Ascending aorta (tissue), 2 donors: ENCODE results near the gene ZSCAN12. TPM values are rescaled to one million over a fixed set of nuclear protein-coding genes. Genes with fewer than 3 reads are reported as not detected.
"Not testable (repeated sequence)": the region's sequence is repeated elsewhere in the genome, so short reads cannot be mapped to it uniquely, and the experiment has no call there.

Source experiments
- DNase-seq, 2 donors: peaks; one replicate each; pipeline ENCODE4 v3.0.0-alpha.2; 2019; ENCODE audit warnings: low spot score in 2 of 2
- H3K27ac ChIP-seq, 2 donors: fragments of 200-600 bp; sonication (generic); one replicate each; pipeline ENCODE4 v1.5.1; 2016 to 2017; ENCODE audit warnings: mild to moderate bottlenecking in 1 of 2
- H3K27me3 ChIP-seq: fragments of 200-600 bp; sonication (generic); one replicate; pipeline ENCODE4 v1.5.1; 2017
- H3K36me3 ChIP-seq, 2 donors: fragments of 200-600 bp; sonication (generic); one replicate each; pipeline ENCODE4 v1.5.1; 2016
- H3K4me1 ChIP-seq, 2 donors: fragments of 200-600 bp; sonication (generic); one replicate each; pipeline ENCODE4 v1.5.1; 2016 to 2017; ENCODE audit warnings: mild to moderate bottlenecking in 1 of 2
- H3K4me3 ChIP-seq, 2 donors: fragments of 200-600 bp; sonication (generic); one replicate each; pipeline ENCODE4 v1.5.1; 2016 to 2017; ENCODE audit warnings: mild to moderate bottlenecking in 1 of 2
- H3K9me3 ChIP-seq, 2 donors: fragments of 200-600 bp; sonication (generic); one replicate each; pipeline ENCODE4 v1.5.1; 2016
- CTCF ChIP-seq, 3 experiments: fragments of 200-600 bp in 2 of 3; fragments of 450-650 bp in 1 of 3; sonication (generic) in 2 of 3; IDR thresholded peaks; one replicate each; pipeline ENCODE4 v1.5.1; 2016 to 2019; ENCODE audit warnings: antibody characterized with exemption in 3 of 3, mild to moderate bottlenecking in 1 of 3, moderate library complexity in 1 of 3
- intact Hi-C: fragments of 100-400 bp; cut with DNase I; formaldehyde crosslinking; loops from one replicate; pipeline ENCODE4 v1.15.1; 2023
- total RNA-seq: library from RNA; depleted of rRNA; stranded (reverse); fragments of >200 nt; gene quantifications from one replicate; pipeline ENCODE4 v1.1.0, GENCODE V29; 2016

Gene ZSCAN12
- total RNA-seq, 1 donor from 2014 or later, result 5.3 TPM

- no peak for TF ChIP-seq CTCF (IDR thresholded peaks at IDR 0.05)
- intact Hi-C loops, result no loop called here
- Histone ChIP-seq H3K4me3 (no peak overlapping the region), H3K36me3 (peaks cover 6 to 16% of the 10 kb centered on the region in 2 donors), H3K9me3 (no peaks in the 10 kb centered on the region), H3K27ac (no peak overlapping the region), H3K4me1 (no peaks in the 10 kb centered on the region), H3K27me3 (no peaks in the 10 kb centered on the region)
- DNase-seq, result no peak
These were observed 29.1 kb downstream of the ZSCAN12 start for GRCh38 chr6:28370440-28370839.

GRCh38 chr6:28369463-28369862, 30.1 kb downstream of the ZSCAN12 start:
- no peaks in the 10 kb centered on the region for H3K4me1 ChIP-seq
- H3K27me3 ChIP-seq, result no peaks in the 10 kb centered on the region
- H3K9me3 ChIP-seq, result no peaks in the 10 kb centered on the region

GRCh38 chr6:28368522-28368921, 31.0 kb downstream of the ZSCAN12 start:
- intact Hi-C loops, result no loop called here
- Histone ChIP-seq H3K27me3 (no peaks in the 10 kb centered on the region), H3K4me3 (no peak overlapping the region), H3K9me3 (no peaks in the 10 kb centered on the region), H3K36me3 (peaks cover 13 to 35% of the 10 kb centered on the region in 2 donors), H3K27ac (no peak overlapping the region), H3K4me1 (no peaks in the 10 kb centered on the region)
- TF ChIP-seq CTCF (IDR thresholded peaks at IDR 0.05), result no peak
- no peak for DNase-seq

More at GRCh38 chr6:28369463-28369862, 30.1 kb downstream of the ZSCAN12 start:
- intact Hi-C loops, result no loop called here
- Histone ChIP-seq H3K36me3 (peaks cover 13 to 26% of the 10 kb centered on the region in 2 donors), H3K27ac (no peak overlapping the region), H3K4me3 (no peak overlapping the region)
- TF ChIP-seq CTCF (IDR thresholded peaks at IDR 0.05), result no peak
- DNase-seq, result no peak

- H3K4me1 ChIP-seq, H3K27me3 ChIP-seq, DNase-seq, H3K4me3 ChIP-seq, H3K9me3 ChIP-seq, H3K27ac ChIP-seq, intact Hi-C loops: not testable (repeated sequence)
- peaks cover 13 to 50% of the 10 kb centered on the region in 2 donors for H3K36me3 ChIP-seq
These were observed 34.0 kb downstream of the ZSCAN12 start for GRCh38 chr6:28365590-28365989.

GRCh38 chr6:28360961-28361360, 38.6 kb downstream of the ZSCAN12 start:
- Histone ChIP-seq H3K4me1 (peaks cover 0 to 6% of the 10 kb centered on the region in 2 donors), H3K9me3 (no peaks in the 10 kb centered on the region), H3K4me3 (no peak overlapping the region), H3K27ac (no peak overlapping the region), H3K27me3 (no peaks in the 10 kb centered on the region), H3K36me3 (peaks cover 11 to 43% of the 10 kb centered on the region in 2 donors)
- no peak for TF ChIP-seq CTCF (IDR thresholded peaks at IDR 0.05)
- no peak for DNase-seq
- intact Hi-C loops, result no loop called here

- H3K9me3 ChIP-seq, H3K27ac ChIP-seq, DNase-seq, H3K27me3 ChIP-seq, H3K4me1 ChIP-seq, H3K4me3 ChIP-seq: not testable (repeated sequence)
- intact Hi-C loops, result loop anchor here (5.0 to 10.0 kb wide), 2 partner anchors 237 to 1175 kb away; partner anchors contain the start of gene ZSCAN16
- peaks cover 0 to 29% of the 10 kb centered on the region in 2 donors for H3K36me3 ChIP-seq
These were observed 40.0 kb downstream of the ZSCAN12 start for GRCh38 chr6:28359562-28359961.

- Histone ChIP-seq H3K4me3 (no peak overlapping the region), H3K27me3 (no peaks in the 10 kb centered on the region), H3K4me1 (peaks cover 0 to 9% of the 10 kb centered on the region in 2 donors), H3K36me3 (peaks cover 0 to 12% of the 10 kb centered on the region in 2 donors), H3K9me3 (no peaks in the 10 kb centered on the region), H3K27ac (no peak overlapping the region)
- no peak for DNase-seq
- intact Hi-C loops, result loop anchor here (2.0 to 10.0 kb wide), 4 partner anchors 132 to 1172 kb away; partner anchors contain the start of genes ZSCAN16 and ZSCAN9
- no peak for TF ChIP-seq CTCF (IDR thresholded peaks at IDR 0.05)
These were observed 42.5 kb downstream of the ZSCAN12 start for GRCh38 chr6:28357036-28357435.
